ENCODE measurements around the gene DLL4. TPM values are rescaled to one million over a fixed set of nuclear protein-coding genes. Genes with fewer than 3 reads are reported as not detected.
"Not testable (repeated sequence)": the region's sequence is repeated elsewhere in the genome, so short reads cannot be mapped to it uniquely, and the experiment has no call there.

Gene DLL4
- total and polyA plus RNA-seq, 2 donors (not counting 1 experiment from before 2014, with no cell fraction given), result 0.07 to 0.30 TPM

DNA sequence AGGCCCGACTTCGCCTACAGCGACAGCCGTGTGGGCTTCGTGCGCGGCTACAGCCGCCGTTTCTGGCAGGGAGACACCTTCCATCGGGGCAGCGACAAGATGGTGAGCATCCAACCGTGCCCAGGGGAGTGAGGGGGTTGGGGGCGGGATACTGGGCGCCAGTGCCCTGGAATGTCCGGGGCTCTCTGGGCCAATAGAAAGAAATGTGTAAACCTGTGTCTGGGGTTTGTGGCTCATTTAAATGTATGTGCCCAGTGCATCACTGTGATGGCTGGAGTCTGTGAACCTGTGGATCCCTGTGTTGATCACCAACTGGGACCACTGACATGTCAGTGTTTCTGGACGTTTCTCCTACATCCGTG lies 24.6 kb downstream of the DLL4 start:
- peaks cover 18% of the 10 kb centered on the region for H3K4me1 Mint-ChIP-seq
- Histone ChIP-seq H3K27me3 (replicated peaks in 1 of 4; ENCODE audit: control extremely low read depth in 1 of 4, control insufficient read depth in 3 of 4, insufficient read depth in 4 of 4, low read length in 3 of 4) (peaks cover 0 to 13% (median 2%) of the 10 kb centered on the region in 4 experiments), H3K79me2 (ENCODE audit: control insufficient read depth, insufficient read depth, low read length) (no peaks in the 10 kb centered on the region), H3K4me3 (ENCODE audit: control extremely low read depth in 1 of 5, extremely low read depth in 1 of 5, insufficient read depth in 1 of 5, low read depth in 2 of 5, low read length in 4 of 5) (peak overlapping the region; percentile 28 to 74 (median 64)), H3K27ac (ENCODE audit: low read length in 2 of 2) (no peak overlapping the region), H3K9me3 (ENCODE audit: control extremely low read depth in 1 of 3, control insufficient read depth in 2 of 3, insufficient read depth in 1 of 3, low read length in 2 of 3) (no peaks in the 10 kb centered on the region), H3K9ac (ENCODE audit: low read length) (peak overlapping the region; percentile 68), H3K4me1 (ENCODE audit: control insufficient read depth in 2 of 2, insufficient read depth in 2 of 2, low read length in 2 of 2) (peaks cover 9 to 14% of the 10 kb centered on the region in 2 donors), H3K36me3 (replicated peaks in 1 of 2; ENCODE audit: control extremely low read depth in 1 of 2, control insufficient read depth in 1 of 2, extremely low read depth in 1 of 2, insufficient read depth in 2 of 2, low read length in 1 of 2) (no peaks in the 10 kb centered on the region), H3K4me2 (replicated peaks; ENCODE audit: low read depth, low read length, poor library complexity, severe bottlenecking) (peak overlapping the region; percentile 97), H4K20me1 (ENCODE audit: control insufficient read depth, insufficient read depth, low read length, poor library complexity, severe bottlenecking) (no peaks in the 10 kb centered on the region), H2AFZ (ENCODE audit: insufficient read depth, low read depth, low read length, poor library complexity, severe bottlenecking) (peak overlapping the region; percentile 92)
- CTCF ChIA-PET, result interaction anchor here (1.0 to 4.7 kb wide), 8 partner anchors 10 to 59 kb away, joined by 3 to 49 read pairs (median 4); partner anchors contain the start of genes DLL4 and VPS18
- H3K4me3 Mint-ChIP-seq, result peak overlapping the region; percentile 93
- POLR2A ChIA-PET, result interaction anchor here (0.7 to 2.6 kb wide), 3 partner anchors 12 to 449 kb away, joined by 3 to 20 read pairs (median 4); partner anchors contain the start of gene INO80
- ATAC-seq (ENCODE audit: low read depth), result no peak
- TF ChIP-seq EZH2 (IDR thresholded peaks at IDR 0.05; ENCODE audit: borderline replicate concordance, insufficient read depth, low read depth, low read length, poor library complexity, severe bottlenecking), result no peak
- TF ChIP-seq, protein P1, sequence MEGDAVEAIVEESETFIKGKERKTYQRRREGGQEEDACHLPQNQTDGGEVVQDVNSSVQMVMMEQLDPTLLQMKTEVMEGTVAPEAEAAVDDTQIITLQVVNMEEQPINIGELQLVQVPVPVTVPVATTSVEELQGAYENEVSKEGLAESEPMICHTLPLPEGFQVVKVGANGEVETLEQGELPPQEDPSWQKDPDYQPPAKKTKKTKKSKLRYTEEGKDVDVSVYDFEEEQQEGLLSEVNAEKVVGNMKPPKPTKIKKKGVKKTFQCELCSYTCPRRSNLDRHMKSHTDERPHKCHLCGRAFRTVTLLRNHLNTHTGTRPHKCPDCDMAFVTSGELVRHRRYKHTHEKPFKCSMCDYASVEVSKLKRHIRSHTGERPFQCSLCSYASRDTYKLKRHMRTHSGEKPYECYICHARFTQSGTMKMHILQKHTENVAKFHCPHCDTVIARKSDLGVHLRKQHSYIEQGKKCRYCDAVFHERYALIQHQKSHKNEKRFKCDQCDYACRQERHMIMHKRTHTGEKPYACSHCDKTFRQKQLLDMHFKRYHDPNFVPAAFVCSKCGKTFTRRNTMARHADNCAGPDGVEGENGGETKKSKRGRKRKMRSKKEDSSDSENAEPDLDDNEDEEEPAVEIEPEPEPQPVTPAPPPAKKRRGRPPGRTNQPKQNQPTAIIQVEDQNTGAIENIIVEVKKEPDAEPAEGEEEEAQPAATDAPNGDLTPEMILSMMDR (IDR thresholded peaks at IDR 0.05), result no peak
- H3K9me3 Mint-ChIP-seq (ENCODE audit: insufficient read depth), result no peaks in the 10 kb centered on the region
- intact Hi-C loops (cut with micrococcal nuclease), result loop anchor here (1.0 to 5.0 kb wide), 5 partner anchors 11 to 278 kb away; partner anchors contain the start of genes CHP1, INO80 and VPS18
- H3K27me3 Mint-ChIP-seq, result peaks cover 4% of the 10 kb centered on the region
- peak overlapping the region; percentile 84 for H3K27ac Mint-ChIP-seq
- DNase-seq, result no peak
- 10% methylated on average over 17 of the region's 17 CpGs for WGBS (ENCODE audit: insufficient coverage)

DNA sequence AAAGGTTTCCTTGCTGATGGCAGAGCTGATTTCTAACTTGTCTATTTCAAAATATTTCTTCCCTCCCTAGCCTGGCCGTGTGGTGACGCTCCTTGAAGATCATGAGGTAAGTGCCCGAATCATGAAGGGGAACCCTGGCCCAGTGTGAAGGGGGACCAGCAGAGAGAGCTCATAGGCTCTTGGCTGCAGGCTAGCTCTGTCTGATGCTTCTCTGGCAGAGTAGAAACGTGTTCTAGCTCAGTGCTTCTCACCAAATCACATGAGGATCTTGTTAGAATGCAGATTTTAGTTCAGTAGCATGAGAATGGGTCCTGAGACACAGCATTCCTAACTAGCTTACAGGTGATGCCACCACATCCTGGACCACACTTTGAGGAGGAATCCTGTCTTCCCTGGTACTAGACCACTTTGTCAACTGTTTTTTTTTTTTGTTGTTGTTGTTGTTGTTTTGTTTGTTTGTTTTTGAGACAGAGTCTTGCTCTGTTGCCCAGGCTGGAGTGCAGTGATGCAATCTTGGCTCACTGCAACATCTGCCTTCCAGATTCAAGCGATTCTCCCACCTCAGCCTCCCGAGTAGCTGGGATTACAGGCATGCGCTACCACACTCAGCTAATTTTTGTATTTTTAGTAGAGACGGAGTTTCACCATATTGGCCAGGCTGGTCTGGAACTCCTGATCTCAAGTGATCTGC lies 25.2 kb downstream of the DLL4 start:
- not testable (repeated sequence) for H3K9ac ChIP-seq (ENCODE audit: low read length); H3K9me3 ChIP-seq (ENCODE audit: control extremely low read depth in 1 of 3, control insufficient read depth in 2 of 3, insufficient read depth in 1 of 3, low read length in 2 of 3); H3K79me2 ChIP-seq (ENCODE audit: control insufficient read depth, insufficient read depth, low read length); H4K20me1 ChIP-seq (ENCODE audit: control insufficient read depth, insufficient read depth, low read length, poor library complexity, severe bottlenecking); H3K27me3 Mint-ChIP-seq; H3K27ac ChIP-seq (ENCODE audit: low read length in 2 of 2); H3K4me3 ChIP-seq (ENCODE audit: control extremely low read depth in 1 of 5, extremely low read depth in 1 of 5, insufficient read depth in 1 of 5, low read depth in 2 of 5, low read length in 4 of 5); H3K9me3 Mint-ChIP-seq (ENCODE audit: insufficient read depth); H3K27me3 ChIP-seq (replicated peaks in 1 of 4; ENCODE audit: control extremely low read depth in 1 of 4, control insufficient read depth in 3 of 4, insufficient read depth in 4 of 4, low read length in 3 of 4); ATAC-seq (ENCODE audit: low read depth); H3K36me3 ChIP-seq (replicated peaks in 1 of 2; ENCODE audit: control extremely low read depth in 1 of 2, control insufficient read depth in 1 of 2, extremely low read depth in 1 of 2, insufficient read depth in 2 of 2, low read length in 1 of 2)
- ChIA-PET CTCF (interaction anchor here (1.5 to 4.7 kb wide), 4 partner anchors 11 to 49 kb away, joined by 4 to 49 read pairs (median 12); partner anchors contain the start of gene DLL4), POLR2A (interaction anchor here (0.5 to 2.6 kb wide), 4 partner anchors 13 to 449 kb away, joined by 3 to 20 read pairs (median 4); no protein-coding TSS in a partner anchor)
- intact Hi-C loops (cut with micrococcal nuclease), result loop anchor here (5.0 kb wide), 1 partner anchor 163 kb away; the partner anchor contains the start of gene INO80
- H3K4me1 ChIP-seq (ENCODE audit: control insufficient read depth in 2 of 2, insufficient read depth in 2 of 2, low read length in 2 of 2), result peaks cover 9 to 14% of the 10 kb centered on the region in 2 donors
- WGBS (ENCODE audit: insufficient coverage), result 80% methylated on average over 7 of the region's 8 CpGs
- peak overlapping the region; percentile 92 for H2AFZ ChIP-seq (ENCODE audit: insufficient read depth, low read depth, low read length, poor library complexity, severe bottlenecking)
- DNase-seq, result peak; percentile 29
- Mint-ChIP-seq H3K27ac (peak overlapping the region; percentile 46), H3K4me1 (peaks cover 18% of the 10 kb centered on the region), H3K4me3 (peak overlapping the region; percentile 93)
- H3K4me2 ChIP-seq (replicated peaks; ENCODE audit: low read depth, low read length, poor library complexity, severe bottlenecking), result peak overlapping the region; percentile 97
